IMR-90 (cell line): ENCODE results near the gene MEPCE. TPM values are rescaled to one million over a fixed set of nuclear protein-coding genes. Genes with fewer than 3 reads are reported as not detected.

Source experiments
- ATAC-seq: fragments of 200-7000 bp; cut with Tn5 transposase; 2 replicates; pipeline ENCODE4 v1.9.1; 2020; ENCODE audit warnings: low read depth, mild to moderate bottlenecking, moderate library complexity
- BruUV-seq: library from RNA; stranded (reverse); fragments of 400-500 nt; replicated peaks from 2 replicates; lab custom pipeline; 2021; lab: Mats Ljungman, UMichigan
- CTCF ChIA-PET: fragments of 300-600 bp; formaldehyde crosslinking; extraction: SDS; loops from one replicate; lab custom pipeline; 2021; ENCODE audit warnings: antibody characterized with exemption; lab: Yijun Ruan, JAX
- POLR2A ChIA-PET: fragments of 300-600 bp; sonication (Branson Sonifier 250); formaldehyde crosslinking; loops from one replicate; lab custom pipeline; 2022; ENCODE audit warnings: antibody characterized with exemption; ENCODE audit not compliant: unreplicated experiment; lab: Charles Lee
- DNase-seq: peaks from one replicate; pipeline ENCODE4 v3.0.0; 2013
- H2AFZ ChIP-seq: replicated peaks from 2 replicates; pipeline ENCODE3; 2013; ENCODE audit warnings: low read length, mild to moderate bottlenecking; ENCODE audit not compliant: poor library complexity
- H2AK5ac ChIP-seq: 2 replicates; pipeline ENCODE4 v1.6.1; 2013; ENCODE audit warnings: low read depth, low read length, inconsistent platforms
- H2AK9ac ChIP-seq: replicated peaks from 2 replicates; pipeline ENCODE3; 2013; ENCODE audit warnings: mild to moderate bottlenecking, low read depth, low read length, moderate library complexity; ENCODE audit not compliant: poor library complexity
- H2BK120ac ChIP-seq: 2 replicates; pipeline ENCODE4 v1.6.1; 2013; ENCODE audit warnings: low read depth, low read length, inconsistent platforms
- H2BK15ac ChIP-seq: 3 replicates; pipeline ENCODE4 v1.6.1; 2013; ENCODE audit warnings: low read depth, low read length, inconsistent platforms
- H2BK20ac ChIP-seq: 2 replicates; pipeline ENCODE4 v1.6.1; 2013; ENCODE audit warnings: low read depth, mild to moderate bottlenecking, inconsistent platforms, low read length, moderate library complexity
- H2BK5ac ChIP-seq: 2 replicates; pipeline ENCODE4 v1.6.1; 2013; ENCODE audit warnings: mild to moderate bottlenecking, low read depth, low read length, inconsistent platforms; ENCODE audit not compliant: poor library complexity, severe bottlenecking
- H3K14ac ChIP-seq: replicated peaks from 2 replicates; pipeline ENCODE4 v1.6.1; 2013; ENCODE audit warnings: low read depth, low read length, inconsistent platforms
- H3K18ac ChIP-seq: 2 replicates; pipeline ENCODE4 v1.6.1; 2013; ENCODE audit warnings: low read depth, low read length, control low read depth
- H3K23ac ChIP-seq: 2 replicates; pipeline ENCODE4 v1.6.1; 2013; ENCODE audit warnings: low read depth, low read length, inconsistent platforms
- H3K27ac ChIP-seq: 2 replicates; pipeline ENCODE4 v1.5.1; 2013; ENCODE audit warnings: mild to moderate bottlenecking, control low read depth, low read length; ENCODE audit not compliant: insufficient read depth
- H3K27me3 ChIP-seq: 2 replicates; pipeline ENCODE4 v1.6.1; 2013; ENCODE audit warnings: low read length; ENCODE audit not compliant: control insufficient read depth, insufficient read depth
- H3K36me3 ChIP-seq: 2 replicates; pipeline ENCODE4 v1.6.1; 2013; ENCODE audit warnings: low read length, mixed read lengths; ENCODE audit not compliant: control insufficient read depth, insufficient read depth
- H3K4ac ChIP-seq: 2 replicates; pipeline ENCODE4 v1.6.1; 2013; ENCODE audit warnings: low read depth, low read length, inconsistent platforms
- H3K4me1 ChIP-seq: 2 replicates; pipeline ENCODE4 v1.6.1; 2013; ENCODE audit warnings: low read length, mixed read lengths; ENCODE audit not compliant: control insufficient read depth, insufficient read depth
- H3K4me2 ChIP-seq: 2 replicates; pipeline ENCODE4 v1.6.1; 2013; ENCODE audit warnings: low read depth, mild to moderate bottlenecking, control low read depth, low read length, moderate library complexity
- H3K4me3 ChIP-seq: 2 replicates; pipeline ENCODE4 v1.5.1; 2013; ENCODE audit warnings: low read depth, mild to moderate bottlenecking, control low read depth, low read length, moderate library complexity; ENCODE audit not compliant: insufficient read depth
- H3K56ac ChIP-seq: 2 replicates; pipeline ENCODE4 v1.6.1; 2013; ENCODE audit warnings: low read length, inconsistent platforms; ENCODE audit not compliant: insufficient read depth; ENCODE audit errors: extremely low read depth
- H3K79me1 ChIP-seq, 2 experiments: 2 replicates each; pipeline ENCODE4 v1.6.1; 2013; ENCODE audit warnings: low read length in 2 of 2, inconsistent platforms in 1 of 2, low read depth in 1 of 2
- H3K9ac ChIP-seq: 2 replicates; pipeline ENCODE4 v1.6.1; 2013; ENCODE audit warnings: low read depth, low read length, control low read depth
- H3K9me1 ChIP-seq: 2 replicates; pipeline ENCODE4 v1.6.1; 2013; ENCODE audit warnings: low read length, inconsistent platforms; ENCODE audit not compliant: insufficient read depth
- H3K9me3 ChIP-seq: 2 replicates; pipeline ENCODE4 v1.6.1; 2013; ENCODE audit warnings: low read length; ENCODE audit not compliant: control insufficient read depth, insufficient read depth
- H4K20me1 ChIP-seq: 2 replicates; pipeline ENCODE4 v1.6.1; 2013; ENCODE audit warnings: low read length, inconsistent platforms; ENCODE audit not compliant: insufficient read depth
- H4K5ac ChIP-seq: 2 replicates; pipeline ENCODE4 v1.6.1; 2013; ENCODE audit warnings: mild to moderate bottlenecking, low read depth, low read length, control low read depth
- H4K8ac ChIP-seq, 2 experiments: 2 replicates each; pipeline ENCODE4 v1.6.1; 2013; ENCODE audit warnings: low read depth in 2 of 2, low read length in 2 of 2, control low read depth in 1 of 2, inconsistent platforms in 1 of 2
- H4K91ac ChIP-seq: 2 replicates; pipeline ENCODE4 v1.6.1; 2013; ENCODE audit warnings: low read depth, low read length, inconsistent platforms; ENCODE audit not compliant: insufficient read depth
- BHLHE40 ChIP-seq: fragments of 150-350 bp; IDR thresholded peaks from 2 replicates; pipeline ENCODE4 v1.6.1; 2016; ENCODE audit warnings: mild to moderate bottlenecking, low read depth, low read length
- CEBPB ChIP-seq: IDR thresholded peaks from 2 replicates; pipeline ENCODE4 v1.6.1; 2012; ENCODE audit warnings: low read depth, low read length, improper control_type of control experiment
- FOS ChIP-seq: fragments of 150-350 bp; IDR thresholded peaks from 2 replicates; pipeline ENCODE4 v1.6.1; 2016; ENCODE audit warnings: low read depth, low read length
- MAFK ChIP-seq: IDR thresholded peaks from 2 replicates; pipeline ENCODE4 v1.6.1; 2012; ENCODE audit warnings: low read depth, low read length, improper control_type of control experiment
- NFE2L2 ChIP-seq: fragments of 150-350 bp; IDR thresholded peaks from 2 replicates; pipeline ENCODE4 v1.6.1; 2016; ENCODE audit warnings: low read depth, mild to moderate bottlenecking, low read length
- POLR2A ChIP-seq: IDR thresholded peaks from 2 replicates; pipeline ENCODE4 v1.6.1; 2012; ENCODE audit warnings: mild to moderate bottlenecking, low read depth, low read length
- RCOR1 ChIP-seq: IDR thresholded peaks from 2 replicates; pipeline ENCODE4 v1.6.1; 2012; ENCODE audit warnings: mild to moderate bottlenecking, low read length, improper control_type of control experiment; ENCODE audit not compliant: insufficient replicate concordance
- RFX5 ChIP-seq: IDR thresholded peaks from 2 replicates; pipeline ENCODE4 v1.8.0; 2012; ENCODE audit warnings: low read depth, mild to moderate bottlenecking, low read length, moderate library complexity
- SMC3 ChIP-seq: fragments of 150-350 bp; IDR thresholded peaks from 2 replicates; pipeline ENCODE4 v1.6.1; 2016; ENCODE audit warnings: low read depth, mild to moderate bottlenecking, antibody characterized with exemption, low read length, moderate library complexity
- USF2 ChIP-seq: fragments of 150-350 bp; IDR thresholded peaks from 2 replicates; pipeline ENCODE4 v1.6.1; 2017; ENCODE audit warnings: mild to moderate bottlenecking, antibody characterized with exemption, low read length, low read depth
- WGBS, 2 experiments: methylation state at CpG; one replicate each; pipeline versions ENCODE4 v1.1.5 to v1.1.7; 2013; ENCODE audit warnings: missing lambda C conversion rate in 2 of 2; ENCODE audit not compliant: insufficient read length in 1 of 2; ENCODE audit errors: extremely low coverage in 2 of 2; 5-methylcytosine and 5-hydroxymethylcytosine counted together
- dilution Hi-C: fragments of 300-500 bp; cut with HindIII; formaldehyde crosslinking; loops from one replicate; pipeline ENCODE4 v1.14.3; 2018; ENCODE audit warnings: low sequenced_read_pairs; ENCODE audit not compliant: unreplicated experiment
- in situ Hi-C: fragments of 300-500 bp; cut with MboI; formaldehyde crosslinking; loops from 3 replicates; pipeline ENCODE4 v1.14.3; 2019; ENCODE audit warnings: low sequenced_read_pairs, inconsistent platforms, mixed read lengths
- intact Hi-C: fragments of 100-400 bp; cut with micrococcal nuclease; formaldehyde crosslinking; loops from 2 replicates; pipeline ENCODE4 v1.10.0; 2022
- polyA plus RNA-seq, 3 experiments: library from polyadenylated mRNA; depleted of rRNA; stranded (reverse); fragments of >200 nt; gene quantifications; 2 replicates each; pipeline ENCODE4 v1.2.3, GENCODE V29; 2012; ENCODE audit warnings: low replicate concordance in 1 of 3
- total RNA-seq: library from RNA; depleted of rRNA; stranded (reverse); fragments of >200 nt; gene quantifications from 2 replicates; pipeline ENCODE4 v1.2.3, GENCODE V29; 2012

MEPCE gene
- total and polyA plus RNA-seq, 2 of the 4 experiments (the other 2 are of a cell fraction) = 18.2 to 22.9 TPM

DNA sequence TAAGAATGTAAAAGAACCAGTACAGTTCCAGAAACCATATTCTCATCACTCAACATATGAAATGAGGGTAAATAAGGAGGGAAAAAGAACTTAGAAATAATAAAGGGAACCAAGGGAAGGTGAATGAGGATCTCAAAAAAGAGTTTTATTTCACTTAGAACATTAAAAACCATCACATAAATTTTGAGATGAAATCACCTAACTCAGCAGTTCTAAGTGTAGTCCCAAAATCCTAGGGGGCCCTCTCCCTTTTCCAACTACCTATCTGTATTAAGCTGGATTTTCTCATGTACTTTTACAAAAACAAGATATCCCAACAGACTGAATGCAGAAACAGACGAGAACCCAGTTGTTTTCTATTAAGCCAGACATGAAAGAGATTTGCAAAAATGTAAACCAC is 4.3 kb upstream of the MEPCE start:
- H3K56ac ChIP-seq = no peak overlapping the region
- H2BK120ac ChIP-seq = no peak overlapping the region
- H3K18ac ChIP-seq = no peak overlapping the region
- no peak overlapping the region for H3K23ac ChIP-seq
- peaks cover 3% of the 10 kb centered on the region for H4K20me1 ChIP-seq
- H3K27ac ChIP-seq = no peak overlapping the region
- no peak for DNase-seq
- no peak overlapping the region for H3K9ac ChIP-seq
- no peak overlapping the region for H3K14ac ChIP-seq
- TF ChIP-seq BHLHE40 (no peak), SMC3 (no peak), CEBPB (no peak), POLR2A (no peak), FOS (no peak), USF2 (no peak), MAFK (no peak), NFE2L2 (no peak), RFX5 (no peak), RCOR1 (no peak)
- H3K9me3 ChIP-seq = no peaks in the 10 kb centered on the region
- no peak overlapping the region for H4K91ac ChIP-seq
- no peak overlapping the region for H4K5ac ChIP-seq
- in situ Hi-C loops = loop anchor here (25.0 kb wide), 1 partner anchor 687 kb away; no protein-coding TSS in a partner anchor
- no CpG with 5 or more reads among the region's 1 CpG for WGBS, 2 experiments
- H3K4ac ChIP-seq = no peak overlapping the region
- H3K27me3 ChIP-seq = no peaks in the 10 kb centered on the region
- intact Hi-C loops = no loop called here
- H3K9me1 ChIP-seq = no peaks in the 10 kb centered on the region
- ChIA-PET CTCF (no interaction called here), POLR2A (no interaction called here)
- no peak overlapping the region for H2AK9ac ChIP-seq
- no peak overlapping the region for H2BK20ac ChIP-seq
- no peak for ATAC-seq
- no peaks in the 10 kb centered on the region for H3K4me1 ChIP-seq
- peaks cover 0 to 2% of the 10 kb centered on the region in 2 experiments; a peak in 2 of 4 replicates for H3K79me1 ChIP-seq
- H3K36me3 ChIP-seq = no peaks in the 10 kb centered on the region
- H2AFZ ChIP-seq = no peak overlapping the region
- no peak overlapping the region for H2BK5ac ChIP-seq
- H4K8ac ChIP-seq = no peak overlapping the region
- H3K4me3 ChIP-seq = no peak overlapping the region
- dilution Hi-C loops = no loop called here
- no TSS peak for BruUV-seq
- H2BK15ac ChIP-seq = no peak overlapping the region
- no peak overlapping the region for H3K4me2 ChIP-seq
- H2AK5ac ChIP-seq = no peak overlapping the region
